ENCODE measurements around the gene POU2AF1. TPM values are rescaled to one million over a fixed set of nuclear protein-coding genes. Genes with fewer than 3 reads are reported as not detected.

POU2AF1 gene
- total and polyA plus RNA-seq, 2 of the 13 experiments (the other 11 are each of a cell fraction or from before 2014, with no cell fraction given) = 1.9 to 3.6 TPM

- TF ChIP-seq MYPOP (CRISPR knock-in tag; IDR thresholded peaks at IDR 0.05) (peak; percentile 96), HOXD1 (CRISPR knock-in tag; IDR thresholded peaks at IDR 0.05) (peak; percentile 95), ZNF460 (CRISPR knock-in tag; IDR thresholded peaks at IDR 0.05; ENCODE audit: borderline replicate concordance) (peak; percentile 86), ZNF768 (CRISPR knock-in tag; IDR thresholded peaks at IDR 0.05) (peak; percentile 53; the same call in 1 of the 2 replicates), IKZF5 (CRISPR knock-in tag; IDR thresholded peaks at IDR 0.05) (peak; percentile 96), TIGD3 (CRISPR knock-in tag; IDR thresholded peaks at IDR 0.05; ENCODE audit: borderline replicate concordance) (peak; percentile 49; the same call in 1 of the 2 replicates), NCOR1 (IDR thresholded peaks at IDR 0.05; ENCODE audit: borderline replicate concordance, low read length) (peak; percentile 96), ZBTB20 (CRISPR knock-in tag; IDR thresholded peaks at IDR 0.05; ENCODE audit: borderline replicate concordance, low read depth) (peak; percentile 98), YY1 (IDR thresholded peaks at IDR 0.05; ENCODE audit: insufficient read depth, insufficient replicate concordance, low read depth, low read length) (peak; percentile 60), ZNF660 (CRISPR knock-in tag; IDR thresholded peaks at IDR 0.05; ENCODE audit: borderline replicate concordance, low read depth) (no peak), ZNF788 (CRISPR knock-in tag; IDR thresholded peaks at IDR 0.05; ENCODE audit: borderline replicate concordance) (peak; percentile 94), RORA (CRISPR knock-in tag; IDR thresholded peaks at IDR 0.05) (peak; percentile 99), KDM5A (IDR thresholded peaks at IDR 0.05; ENCODE audit: borderline replicate concordance, low read length) (no peak), SMYD3 (CRISPR knock-in tag; IDR thresholded peaks at IDR 0.05) (peak; percentile 82), HDAC2 (CRISPR knock-in tag; IDR thresholded peaks at IDR 0.05) (peak; percentile 99), CENPX (CRISPR knock-in tag; IDR thresholded peaks at IDR 0.05) (no peak), JUNB (CRISPR knock-in tag; IDR thresholded peaks at IDR 0.05; ENCODE audit: borderline replicate concordance) (peak; percentile 55; the same call in 1 of the 2 replicates), ZNF12 (CRISPR knock-in tag; IDR thresholded peaks at IDR 0.05) (peak; percentile 77), ZNF687 (CRISPR knock-in tag; IDR thresholded peaks at IDR 0.05) (peak; percentile 100), NFRKB (IDR thresholded peaks at IDR 0.05) (no peak), CAMTA2 (CRISPR knock-in tag; IDR thresholded peaks at IDR 0.05; ENCODE audit: borderline replicate concordance) (no peak)
Measured at GRCh38 chr11:111360150-111361043, 18.7 kb downstream of the POU2AF1 start (continued).
